ENCODE data around the gene TSPAN9.

The TSPAN9 gene

DNA sequence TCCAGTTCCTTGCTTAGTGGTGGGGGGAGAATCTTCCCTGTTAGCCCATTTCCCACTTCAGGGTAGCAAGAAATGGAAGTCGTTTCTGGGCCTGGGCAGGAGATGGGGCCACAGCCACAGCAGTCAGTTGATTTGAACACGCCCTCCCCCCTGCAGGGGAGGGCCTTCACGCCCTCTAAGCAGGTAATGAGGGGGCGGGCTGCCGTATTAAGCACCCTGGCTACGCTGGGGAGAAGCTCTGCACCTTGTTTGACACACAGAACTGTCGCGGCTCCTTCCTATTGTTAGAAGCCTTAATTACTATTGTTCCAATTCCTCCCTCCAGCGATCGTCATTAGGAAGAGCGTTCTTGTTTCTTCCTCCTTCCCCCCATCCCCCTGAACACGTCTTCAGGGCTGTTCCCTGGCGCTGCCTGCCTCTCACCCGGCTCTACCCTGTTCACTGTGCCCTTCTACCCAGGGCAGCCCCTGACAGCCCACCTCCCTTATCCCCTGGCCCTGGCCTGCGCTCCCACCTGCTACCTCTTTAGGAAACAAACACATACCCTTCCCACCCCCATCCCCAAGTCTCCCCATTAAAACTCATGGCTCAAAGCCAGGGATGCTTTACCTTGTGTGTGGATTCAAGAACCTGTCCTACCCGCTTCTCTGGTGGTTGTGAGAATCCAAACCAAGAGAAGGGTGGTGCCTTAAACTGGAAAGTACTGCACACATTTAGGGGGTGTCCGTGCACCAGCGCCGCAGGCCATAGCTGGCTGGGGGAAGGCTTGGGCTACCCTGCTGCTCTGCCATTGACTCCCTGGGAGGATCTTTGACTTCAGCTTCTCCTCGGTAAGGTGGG, 137.6 kb downstream of the TSPAN9 start:
- Mint-ChIP-seq H3K27ac (no peak overlapping the region), H3K4me1 (ENCODE audit: low read depth) (no peaks in the 10 kb centered on the region), H3K4me3 (no peak overlapping the region), H3K36me3 (ENCODE audit: low read depth) (no peaks in the 10 kb centered on the region), H3K9me3 (no peaks in the 10 kb centered on the region), H3K27me3 (no peaks in the 10 kb centered on the region)
- DNase-seq, result no peak

DNA sequence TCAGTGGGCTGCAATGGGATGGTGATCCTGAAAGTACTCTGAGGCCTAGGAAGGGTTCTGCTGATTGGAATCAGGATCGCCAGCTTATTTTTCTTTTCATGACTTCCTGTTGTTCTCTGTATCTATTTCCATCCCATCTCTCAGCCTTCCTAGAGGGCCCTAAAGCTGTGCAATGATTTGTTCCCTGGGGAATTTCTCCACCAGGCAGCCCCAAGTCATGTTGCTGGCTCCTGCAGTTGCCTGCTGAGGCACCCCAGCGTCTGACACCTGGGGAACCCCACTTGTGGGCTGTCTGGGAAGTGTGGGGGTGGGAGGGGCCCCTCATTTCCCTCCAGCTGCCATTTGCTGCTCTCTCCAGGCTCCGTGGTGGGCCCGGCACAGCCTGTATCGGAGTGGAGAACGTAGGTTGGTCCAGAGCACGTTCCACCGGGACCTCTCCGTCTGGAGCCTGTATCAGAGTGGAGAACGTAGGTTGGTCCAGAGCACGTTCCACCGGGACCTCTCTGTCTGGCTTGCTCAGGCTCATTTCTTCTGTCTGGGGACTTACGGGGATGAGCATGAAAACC, 138.3 kb downstream of the TSPAN9 start:
- Mint-ChIP-seq H3K27me3 (no peaks in the 10 kb centered on the region), H3K36me3 (ENCODE audit: low read depth) (no peaks in the 10 kb centered on the region), H3K4me3 (no peak overlapping the region), H3K4me1 (ENCODE audit: low read depth) (no peaks in the 10 kb centered on the region), H3K9me3 (no peaks in the 10 kb centered on the region), H3K27ac (no peak overlapping the region)
- no peak for DNase-seq

GRCh38 chr12:3216097-3216496, 138.9 kb downstream of the TSPAN9 start:
- H3K27ac Mint-ChIP-seq, result no peak overlapping the region
- DNase-seq, result no peak

GRCh38 chr12:3216726-3217682, 139.8 kb downstream of the TSPAN9 start:
- H3K27me3 Mint-ChIP-seq, result no peaks in the 10 kb centered on the region
- no peaks in the 10 kb centered on the region for H3K36me3 Mint-ChIP-seq (ENCODE audit: low read depth)
- no peak for DNase-seq
- H3K9me3 Mint-ChIP-seq, result no peaks in the 10 kb centered on the region
- no peaks in the 10 kb centered on the region for H3K4me1 Mint-ChIP-seq (ENCODE audit: low read depth)
- H3K27ac Mint-ChIP-seq, result no peak overlapping the region
- H3K4me3 Mint-ChIP-seq, result no peak overlapping the region

More at GRCh38 chr12:3216097-3216496, 138.9 kb downstream of the TSPAN9 start:
- H3K4me3 Mint-ChIP-seq, result no peak overlapping the region
- H3K9me3 Mint-ChIP-seq, result no peaks in the 10 kb centered on the region
- H3K36me3 Mint-ChIP-seq (ENCODE audit: low read depth), result no peaks in the 10 kb centered on the region
- no peaks in the 10 kb centered on the region for H3K27me3 Mint-ChIP-seq
- H3K4me1 Mint-ChIP-seq (ENCODE audit: low read depth), result no peaks in the 10 kb centered on the region

- no peaks in the 10 kb centered on the region for H3K4me1 Mint-ChIP-seq (ENCODE audit: low read depth)
- H3K27me3 Mint-ChIP-seq, result no peaks in the 10 kb centered on the region
- no peak for DNase-seq
- H3K36me3 Mint-ChIP-seq (ENCODE audit: low read depth), result no peaks in the 10 kb centered on the region
- H3K27ac Mint-ChIP-seq, result no peak overlapping the region
- H3K4me3 Mint-ChIP-seq, result no peak overlapping the region
- H3K9me3 Mint-ChIP-seq, result no peaks in the 10 kb centered on the region
Observed at GRCh38 chr12:3217683-3218079, 140.5 kb downstream of the TSPAN9 start.

DNA sequence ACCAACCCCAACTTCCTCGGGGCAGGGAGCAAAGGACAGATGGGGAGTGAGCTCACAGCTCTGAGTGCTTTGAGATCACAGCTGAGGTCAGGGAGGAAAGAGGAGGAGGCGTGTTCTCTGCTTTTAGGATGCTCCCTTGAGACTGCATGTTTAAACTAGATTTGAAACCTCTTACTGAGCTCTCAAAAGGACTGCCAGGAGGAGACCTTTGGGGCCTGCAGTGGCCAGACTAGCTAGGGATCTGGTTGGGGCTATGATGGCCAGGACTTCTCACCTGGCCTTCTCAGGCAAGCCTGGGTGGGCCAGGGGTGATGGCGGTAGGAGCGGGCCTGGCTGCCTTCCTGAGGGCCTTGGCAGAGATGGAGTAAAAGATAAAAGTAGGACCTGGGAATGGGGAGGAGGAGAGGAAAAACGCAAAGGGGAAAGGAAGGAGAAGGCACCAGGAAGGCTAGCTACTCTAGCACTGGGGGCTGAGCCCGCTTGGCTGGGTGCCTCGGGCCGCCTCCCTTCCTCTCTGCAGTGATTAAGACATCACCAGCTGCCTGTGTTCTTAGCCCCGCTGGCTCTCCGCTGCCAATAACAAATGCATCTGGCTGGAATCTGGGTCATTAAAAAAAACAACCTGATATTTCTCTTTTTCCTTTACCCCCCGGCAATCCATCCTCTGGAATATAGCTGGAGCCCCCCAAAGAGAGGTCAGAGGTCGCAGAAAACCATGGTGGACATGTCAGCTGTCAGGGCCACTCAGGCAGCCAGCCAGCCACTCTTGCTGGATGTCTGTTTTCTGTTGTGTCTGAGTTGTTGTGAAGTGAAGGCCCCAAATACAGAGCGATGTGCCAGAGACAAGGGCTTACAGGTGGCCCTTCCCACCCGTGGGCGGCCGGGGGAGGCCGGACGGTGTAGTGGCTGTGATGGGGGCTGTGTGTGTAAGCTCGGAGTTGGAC, 141.3 kb downstream of the TSPAN9 start:
- no peak for DNase-seq
- Mint-ChIP-seq H3K4me1 (ENCODE audit: low read depth) (no peaks in the 10 kb centered on the region), H3K4me3 (no peak overlapping the region), H3K27ac (no peak overlapping the region), H3K9me3 (no peaks in the 10 kb centered on the region), H3K27me3 (no peaks in the 10 kb centered on the region), H3K36me3 (ENCODE audit: low read depth) (no peaks in the 10 kb centered on the region)

GRCh38 chr12:3219233-3219632, 142.1 kb downstream of the TSPAN9 start:
- no peak overlapping the region for H3K27ac Mint-ChIP-seq
- no peaks in the 10 kb centered on the region for H3K4me1 Mint-ChIP-seq (ENCODE audit: low read depth)
- no peaks in the 10 kb centered on the region for H3K27me3 Mint-ChIP-seq
- H3K9me3 Mint-ChIP-seq, result no peaks in the 10 kb centered on the region
- H3K36me3 Mint-ChIP-seq (ENCODE audit: low read depth), result no peaks in the 10 kb centered on the region
- DNase-seq, result no peak
- H3K4me3 Mint-ChIP-seq, result no peak overlapping the region

- no peak overlapping the region for H3K4me3 Mint-ChIP-seq
- peaks cover 5% of the 10 kb centered on the region for H3K4me1 Mint-ChIP-seq (ENCODE audit: low read depth)
- no peaks in the 10 kb centered on the region for H3K9me3 Mint-ChIP-seq
- H3K36me3 Mint-ChIP-seq (ENCODE audit: low read depth), result no peaks in the 10 kb centered on the region
- no peaks in the 10 kb centered on the region for H3K27me3 Mint-ChIP-seq
- DNase-seq, result no peak
- no peak overlapping the region for H3K27ac Mint-ChIP-seq
Observed at GRCh38 chr12:3220382-3221321, 143.5 kb downstream of the TSPAN9 start.

GRCh38 chr12:3222306-3222705, 145.1 kb downstream of the TSPAN9 start:
- no peaks in the 10 kb centered on the region for H3K36me3 Mint-ChIP-seq (ENCODE audit: low read depth)
- peaks cover 2% of the 10 kb centered on the region for H3K27me3 Mint-ChIP-seq
- H3K4me3 Mint-ChIP-seq, result no peak overlapping the region
- H3K9me3 Mint-ChIP-seq, result no peaks in the 10 kb centered on the region
- H3K27ac Mint-ChIP-seq, result no peak overlapping the region
- no peak for DNase-seq
- H3K4me1 Mint-ChIP-seq (ENCODE audit: low read depth), result peaks cover 10% of the 10 kb centered on the region

DNA sequence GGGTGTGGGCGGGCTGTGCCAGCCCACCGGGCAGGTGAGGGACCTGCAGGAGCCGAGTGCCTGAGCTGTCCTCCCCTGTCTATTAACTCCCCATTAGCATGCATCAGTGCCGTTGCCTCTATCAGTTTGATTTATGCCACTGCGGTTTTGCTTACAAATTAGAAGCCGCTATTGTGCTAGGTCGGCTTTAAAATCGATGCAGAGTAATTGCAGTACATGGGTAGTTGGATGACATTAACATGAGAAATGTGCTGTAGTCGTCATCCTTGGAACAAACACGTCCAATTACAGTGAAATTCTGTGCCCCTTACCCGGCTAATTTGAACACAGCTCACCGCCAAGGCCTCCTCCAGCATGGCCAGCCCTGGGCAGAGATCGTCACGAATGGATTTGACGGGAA, 145.8 kb downstream of the TSPAN9 start:
- Mint-ChIP-seq H3K4me3 (no peak overlapping the region), H3K27ac (no peak overlapping the region), H3K36me3 (ENCODE audit: low read depth) (no peaks in the 10 kb centered on the region), H3K27me3 (peaks cover 2% of the 10 kb centered on the region), H3K9me3 (no peaks in the 10 kb centered on the region), H3K4me1 (ENCODE audit: low read depth) (peaks cover 10% of the 10 kb centered on the region)
- DNase-seq, result no peak

GRCh38 chr12:3223601-3224529, 146.7 kb downstream of the TSPAN9 start:
- Mint-ChIP-seq H3K4me3 (no peak overlapping the region), H3K27ac (no peak overlapping the region), H3K36me3 (ENCODE audit: low read depth) (no peaks in the 10 kb centered on the region), H3K4me1 (ENCODE audit: low read depth) (peaks cover 10% of the 10 kb centered on the region), H3K27me3 (peaks cover 9% of the 10 kb centered on the region), H3K9me3 (no peaks in the 10 kb centered on the region)
- DNase-seq, result no peak

GRCh38 chr12:3224530-3224903, 147.3 kb downstream of the TSPAN9 start:
- no peaks in the 10 kb centered on the region for H3K9me3 Mint-ChIP-seq
- peaks cover 9% of the 10 kb centered on the region for H3K27me3 Mint-ChIP-seq
- no peak overlapping the region for H3K4me3 Mint-ChIP-seq
- no peak for DNase-seq
- no peak overlapping the region for H3K27ac Mint-ChIP-seq
- no peaks in the 10 kb centered on the region for H3K36me3 Mint-ChIP-seq (ENCODE audit: low read depth)
- H3K4me1 Mint-ChIP-seq (ENCODE audit: low read depth), result peaks cover 10% of the 10 kb centered on the region

Data from activated T-cell treated with anti-CD3 and anti-CD28 coated beads, Interleukin-2, amount 50 U/mL, for 24 hours (primary cell).